Thyroid gland (tissue), 4 donors: ENCODE results near the gene TM4SF1. TPM values are rescaled to one million over a fixed set of nuclear protein-coding genes. Genes with fewer than 3 reads are reported as not detected.
A peak's percentile ranks its signal among the peaks of the same experiment; 100 is the strongest.
"Not testable (repeated sequence)": the region's sequence is repeated elsewhere in the genome, so short reads cannot be mapped to it uniquely, and the experiment has no call there.

Experiments
- DNase-seq, 2 donors: peaks; one replicate each; pipeline ENCODE4 v3.0.0-alpha.2; 2019
- H3K27ac ChIP-seq, 3 donors: fragments of 200-600 bp; sonication (generic); 1 replicate in 2 of 3; 2 replicates in 1 of 3; pipeline ENCODE4 v1.5.1; 2016 to 2019; ENCODE audit warnings: mild to moderate bottlenecking in 1 of 3, moderate library complexity in 1 of 3
- H3K27me3 ChIP-seq: fragments of 200-600 bp; sonication (generic); one replicate; pipeline ENCODE4 v1.5.1; 2019
- H3K36me3 ChIP-seq, 2 donors: fragments of 200-600 bp; sonication (generic); one replicate each; pipeline ENCODE4 v1.5.1; 2016 to 2019
- H3K4me1 ChIP-seq, 2 donors: fragments of 200-600 bp; sonication (generic); one replicate each; pipeline ENCODE4 v1.5.1; 2017 to 2019
- H3K4me3 ChIP-seq, 3 donors: fragments of 200-600 bp; sonication (generic); replicated peaks in 1 of 3; 1 replicate in 2 of 3; 2 replicates in 1 of 3; pipeline ENCODE4 v1.5.1; 2016; ENCODE audit warnings: mild to moderate bottlenecking in 1 of 3
- H3K9me3 ChIP-seq: fragments of 200-600 bp; sonication (generic); one replicate; pipeline ENCODE4 v1.5.1; 2017
- CTCF ChIP-seq, 6 experiments: fragments of 200-600 bp in 3 of 6; fragments of 450-650 bp in 3 of 6; sonication (generic) in 3 of 6; IDR thresholded peaks; one replicate each; pipeline ENCODE4 v1.5.1; 2016 to 2019; ENCODE audit warnings: antibody characterized with exemption in 6 of 6, mild to moderate bottlenecking in 2 of 6, inconsistent platforms in 1 of 6, moderate library complexity in 1 of 6
- POLR2A ChIP-seq, 2 donors: fragments of 450-650 bp; IDR thresholded peaks; one replicate each; pipeline ENCODE4 v1.6.1; 2017; ENCODE audit warnings: antibody characterized with exemption in 2 of 2, mild to moderate bottlenecking in 2 of 2, moderate library complexity in 1 of 2
- WGBS, 2 donors: methylation state at CpG; one replicate each; pipeline ENCODE4 v1.1.5; 2017; 5-methylcytosine and 5-hydroxymethylcytosine counted together
- intact Hi-C: fragments of 100-400 bp; cut with DNase I; formaldehyde crosslinking; loops from one replicate; pipeline ENCODE4 v1.15.1; 2023
- total RNA-seq, 4 donors: library from RNA; depleted of rRNA; stranded (reverse); fragments of >200 nt; gene quantifications; one replicate each; pipeline ENCODE4 v1.2.3, GENCODE V29; 2016

Gene TM4SF1
- total RNA-seq, 4 donors from 2014 or later, result 32.4 to 244 (median 79.3) TPM

- DNase-seq, result no peak
- H3K9me3 ChIP-seq, result no peaks in the 10 kb centered on the region
- no peak overlapping the region for H3K27ac ChIP-seq
- peaks cover 26 to 46% of the 10 kb centered on the region in 2 donors for H3K4me1 ChIP-seq
- no peak overlapping the region for H3K4me3 ChIP-seq
- TF ChIP-seq POLR2A (IDR thresholded peaks at IDR 0.05), result no peak
- no peak for TF ChIP-seq CTCF (IDR thresholded peaks at IDR 0.05)
- WGBS, 2 donors, result 83 to 90% methylated on average over 4 of the region's 4 CpGs
- no peaks in the 10 kb centered on the region for H3K36me3 ChIP-seq
- intact Hi-C loops, result no loop called here
- no peaks in the 10 kb centered on the region for H3K27me3 ChIP-seq
Measured at GRCh38 chr3:149382101-149382467, 4.6 kb upstream of the TM4SF1 start.

- no peaks in the 10 kb centered on the region for H3K27me3 ChIP-seq
- WGBS, 2 donors, result 73 to 78% methylated on average over 5 to 6 of the region's 6 CpGs
Measured at GRCh38 chr3:149381173-149382100, 4.0 kb upstream of the TM4SF1 start.

GRCh38 chr3:149380220-149380619, 2.8 kb upstream of the TM4SF1 start:
- H3K9me3 ChIP-seq, H3K27ac ChIP-seq, H3K27me3 ChIP-seq, DNase-seq, H3K4me3 ChIP-seq, intact Hi-C loops, H3K36me3 ChIP-seq: not testable (repeated sequence)
- H3K4me1 ChIP-seq, result peaks cover 28 to 40% of the 10 kb centered on the region in 2 donors
- WGBS, 2 donors, result no CpG with 5 or more reads among the region's 32 CpGs

More at GRCh38 chr3:149381173-149382100, 4.0 kb upstream of the TM4SF1 start:
- Histone ChIP-seq H3K27ac (no peak overlapping the region), H3K4me1 (peaks cover 26 to 42% of the 10 kb centered on the region in 2 donors), H3K36me3 (no peaks in the 10 kb centered on the region), H3K9me3 (no peaks in the 10 kb centered on the region), H3K4me3 (no peak overlapping the region)
- TF ChIP-seq POLR2A (IDR thresholded peaks at IDR 0.05) (no peak), CTCF (IDR thresholded peaks at IDR 0.05) (no peak)
- intact Hi-C loops, result no loop called here
- DNase-seq, result no peak

GRCh38 chr3:149378478-149379309, 1.2 kb upstream of the TM4SF1 start:
- peak overlapping the region; percentile 72 to 94 (median 89) for H3K27ac ChIP-seq
- intact Hi-C loops, result no loop called here
- no peak overlapping the region for H3K4me3 ChIP-seq
- 86 to 92% methylated on average over 9 of the region's 9 CpGs for WGBS, 2 donors
- TF ChIP-seq CTCF (IDR thresholded peaks at IDR 0.05) (no peak), POLR2A (IDR thresholded peaks at IDR 0.05) (no peak)
- H3K27me3 ChIP-seq, result no peaks in the 10 kb centered on the region
- no peaks in the 10 kb centered on the region for H3K9me3 ChIP-seq
- peaks cover 28 to 40% of the 10 kb centered on the region in 2 donors for H3K4me1 ChIP-seq
- DNase-seq, result no peak
- H3K36me3 ChIP-seq, result no peaks in the 10 kb centered on the region

GRCh38 chr3:149376718-149377407, 586 bp downstream of the TM4SF1 start:
- Histone ChIP-seq H3K27ac (peak overlapping the region; percentile 72 to 94 (median 89)), H3K36me3 (no peaks in the 10 kb centered on the region), H3K9me3 (no peaks in the 10 kb centered on the region), H3K27me3 (no peaks in the 10 kb centered on the region), H3K4me3 (peak overlapping the region in 1 of 3 donors; percentile 23), H3K4me1 (peaks cover 28 to 40% of the 10 kb centered on the region in 2 donors)
- TF ChIP-seq CTCF (IDR thresholded peaks at IDR 0.05), result no peak
- TF ChIP-seq POLR2A (IDR thresholded peaks at IDR 0.05), result no peak
- WGBS, 2 donors, result 32 to 35% methylated on average over 8 of the region's 8 CpGs
- intact Hi-C loops, result no loop called here
- peak; percentile 11 to 41 for DNase-seq
